Measurements from ENCODE around the gene SNED1.

DNA sequence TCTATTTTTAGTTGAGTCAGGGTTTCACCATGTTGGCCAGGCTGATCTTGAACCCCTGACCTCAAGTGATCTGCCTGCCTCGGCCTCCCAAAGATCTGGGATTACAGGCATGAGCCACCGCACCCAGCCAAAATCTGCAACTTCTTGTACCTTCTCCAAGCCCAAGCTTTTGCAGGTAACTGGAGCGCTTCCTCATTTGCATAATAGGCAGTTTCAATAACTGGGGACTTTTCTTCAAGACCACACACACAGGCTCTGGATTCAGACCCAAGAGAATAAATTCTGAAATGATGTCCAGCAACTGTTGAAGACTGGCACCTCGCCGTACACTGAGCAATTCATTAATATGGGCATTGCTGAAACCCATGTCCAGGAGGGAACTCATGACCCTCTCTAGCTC lies 100.8 kb downstream of the SNED1 start:
- TF ChIP-seq, protein P1, sequence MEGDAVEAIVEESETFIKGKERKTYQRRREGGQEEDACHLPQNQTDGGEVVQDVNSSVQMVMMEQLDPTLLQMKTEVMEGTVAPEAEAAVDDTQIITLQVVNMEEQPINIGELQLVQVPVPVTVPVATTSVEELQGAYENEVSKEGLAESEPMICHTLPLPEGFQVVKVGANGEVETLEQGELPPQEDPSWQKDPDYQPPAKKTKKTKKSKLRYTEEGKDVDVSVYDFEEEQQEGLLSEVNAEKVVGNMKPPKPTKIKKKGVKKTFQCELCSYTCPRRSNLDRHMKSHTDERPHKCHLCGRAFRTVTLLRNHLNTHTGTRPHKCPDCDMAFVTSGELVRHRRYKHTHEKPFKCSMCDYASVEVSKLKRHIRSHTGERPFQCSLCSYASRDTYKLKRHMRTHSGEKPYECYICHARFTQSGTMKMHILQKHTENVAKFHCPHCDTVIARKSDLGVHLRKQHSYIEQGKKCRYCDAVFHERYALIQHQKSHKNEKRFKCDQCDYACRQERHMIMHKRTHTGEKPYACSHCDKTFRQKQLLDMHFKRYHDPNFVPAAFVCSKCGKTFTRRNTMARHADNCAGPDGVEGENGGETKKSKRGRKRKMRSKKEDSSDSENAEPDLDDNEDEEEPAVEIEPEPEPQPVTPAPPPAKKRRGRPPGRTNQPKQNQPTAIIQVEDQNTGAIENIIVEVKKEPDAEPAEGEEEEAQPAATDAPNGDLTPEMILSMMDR (IDR thresholded peaks at IDR 0.05), result no peak
- TF ChIP-seq POLR2AphosphoS5 (IDR thresholded peaks at IDR 0.05), result no peak

Measured in sigmoid colon (tissue), 4 donors.